SK-N-SH treated with all-trans-retinoic acid at 6 μM for 48 hours (cell line): ENCODE results near the gene TRDMT1.

Source experiments
- BACH2 ChIP-seq: fragments of 250-450 bp; sonication (Bioruptor Pico); IDR thresholded peaks from 2 replicates; pipeline ENCODE4 v1.9.0; 2021; ENCODE audit warnings: mild to moderate bottlenecking, borderline replicate concordance
- GLIS3 ChIP-seq: fragments of 250-450 bp; sonication (Bioruptor Pico); IDR thresholded peaks from 2 replicates; pipeline ENCODE4 v1.5.0; 2020; ENCODE audit warnings: mild to moderate bottlenecking, moderate library complexity
- OSR1 ChIP-seq: fragments of 250-450 bp; sonication (Bioruptor Pico); IDR thresholded peaks from 2 replicates; pipeline ENCODE4 v1.8.0; 2022; ENCODE audit warnings: moderate library complexity, mild to moderate bottlenecking, inconsistent platforms
- PATZ1 ChIP-seq: fragments of 250-450 bp; sonication (Bioruptor Pico); IDR thresholded peaks from 2 replicates; pipeline ENCODE4 v1.8.0; 2020; ENCODE audit warnings: mild to moderate bottlenecking, moderate library complexity, borderline replicate concordance
- PPARA ChIP-seq: fragments of 250-450 bp; sonication (Bioruptor Pico); IDR thresholded peaks from 2 replicates; pipeline ENCODE4 v1.5.0; 2020; ENCODE audit warnings: mild to moderate bottlenecking, borderline replicate concordance
- RARB ChIP-seq: fragments of 250-450 bp; sonication (Bioruptor Pico); IDR thresholded peaks from 2 replicates; pipeline ENCODE4 v1.8.0; 2021; ENCODE audit warnings: mild to moderate bottlenecking, moderate library complexity
- TCF4 ChIP-seq: fragments of 250-450 bp; sonication (Bioruptor Pico); IDR thresholded peaks from 2 replicates; pipeline ENCODE4 v1.8.0; 2021; ENCODE audit warnings: mild to moderate bottlenecking, moderate library complexity, borderline replicate concordance
- TOX ChIP-seq: fragments of 250-450 bp; sonication (Bioruptor Pico); IDR thresholded peaks from 2 replicates; pipeline ENCODE4 v1.8.0; 2021; ENCODE audit warnings: mild to moderate bottlenecking, moderate library complexity, borderline replicate concordance
- ZC3H10 ChIP-seq: fragments of 250-450 bp; sonication (Bioruptor Pico); IDR thresholded peaks from 2 replicates; pipeline ENCODE4 v1.5.1; 2021; ENCODE audit warnings: mild to moderate bottlenecking, moderate library complexity
- ZFP30 ChIP-seq: fragments of 450-650 bp; formaldehyde crosslinking; IDR thresholded peaks from 2 replicates; pipeline ENCODE4 v1.5.0; 2022; ENCODE audit warnings: mild to moderate bottlenecking, moderate library complexity
- ZNF70 ChIP-seq: fragments of 450-650 bp; formaldehyde crosslinking; IDR thresholded peaks from 2 replicates; pipeline ENCODE4 v1.5.0; 2020; ENCODE audit warnings: mild to moderate bottlenecking, moderate library complexity
- TF ChIP-seq, protein P1 (sequence below): fragments of 250-450 bp; sonication (Bioruptor Pico); IDR thresholded peaks from 2 replicates; pipeline ENCODE4 v1.5.1; 2021; ENCODE audit warnings: mild to moderate bottlenecking, moderate library complexity

GRCh38 chr10:17239345-17240085 lies 38.0 kb upstream of the TRDMT1 start:
- TF ChIP-seq TOX (CRISPR knock-in tag) (no peak), RARB (CRISPR knock-in tag) (no peak), OSR1 (CRISPR knock-in tag) (no peak), TCF4 (CRISPR knock-in tag) (no peak), BACH2 (CRISPR knock-in tag) (no peak), ZNF70 (CRISPR knock-in tag) (no peak), ZFP30 (CRISPR knock-in tag) (no peak), PATZ1 (CRISPR knock-in tag) (no peak), GLIS3 (no peak), PPARA (CRISPR knock-in tag) (no peak), ZC3H10 (CRISPR knock-in tag) (no peak)
- TF ChIP-seq, protein P1, sequence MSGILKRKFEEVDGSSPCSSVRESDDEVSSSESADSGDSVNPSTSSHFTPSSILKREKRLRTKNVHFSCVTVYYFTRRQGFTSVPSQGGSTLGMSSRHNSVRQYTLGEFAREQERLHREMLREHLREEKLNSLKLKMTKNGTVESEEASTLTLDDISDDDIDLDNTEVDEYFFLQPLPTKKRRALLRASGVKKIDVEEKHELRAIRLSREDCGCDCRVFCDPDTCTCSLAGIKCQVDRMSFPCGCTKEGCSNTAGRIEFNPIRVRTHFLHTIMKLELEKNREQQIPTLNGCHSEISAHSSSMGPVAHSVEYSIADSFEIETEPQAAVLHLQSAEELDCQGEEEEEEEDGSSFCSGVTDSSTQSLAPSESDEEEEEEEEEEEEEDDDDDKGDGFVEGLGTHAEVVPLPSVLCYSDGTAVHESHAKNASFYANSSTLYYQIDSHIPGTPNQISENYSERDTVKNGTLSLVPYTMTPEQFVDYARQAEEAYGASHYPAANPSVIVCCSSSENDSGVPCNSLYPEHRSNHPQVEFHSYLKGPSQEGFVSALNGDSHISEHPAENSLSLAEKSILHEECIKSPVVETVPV (CRISPR knock-in tag), result no peak
